Left lung (tissue), 10 donors: ENCODE data around the gene FLT3LG. TPM values are rescaled to one million over a fixed set of nuclear protein-coding genes. Genes with fewer than 3 reads are reported as not detected.
A peak's percentile ranks its signal among the peaks of the same experiment; 100 is the strongest.

Experiments used
- ATAC-seq: fragments of 200-7000 bp; cut with Tn5 transposase; one replicate; pipeline ENCODE4 v1.9.1; 2020; ENCODE audit warnings: moderate library complexity
- DNase-seq, 4 donors: peaks; one replicate each; pipeline ENCODE4 v3.0.0-alpha.2; 2013 to 2020
- H3K27ac ChIP-seq, 2 donors: fragments of 200-600 bp; sonication (generic) in 1 of 2; one replicate each; pipeline versions ENCODE4 v1.5.0 to v1.8.0; 2020 to 2021
- H3K27me3 ChIP-seq, 2 donors: fragments of 200-600 bp; sonication (generic) in 1 of 2; one replicate each; pipeline versions ENCODE4 v1.5.0 to v1.8.0; 2020 to 2021
- H3K36me3 ChIP-seq, 2 donors: fragments of 200-600 bp; sonication (generic) in 1 of 2; one replicate each; pipeline versions ENCODE4 v1.5.0 to v1.8.0; 2020 to 2021
- H3K4me1 ChIP-seq, 2 donors: fragments of 200-600 bp; one replicate each; pipeline ENCODE4 v1.8.0; 2021
- H3K4me3 ChIP-seq, 2 donors: fragments of 200-600 bp; sonication (generic) in 1 of 2; one replicate each; pipeline versions ENCODE4 v1.5.0 to v1.8.0; 2020 to 2021; ENCODE audit warnings: mild to moderate bottlenecking in 1 of 2
- H3K9me3 ChIP-seq, 2 donors: fragments of 200-600 bp; sonication (generic) in 1 of 2; one replicate each; pipeline versions ENCODE4 v1.5.0 to v1.8.0; 2020 to 2021
- CTCF ChIP-seq, 2 donors: fragments of 200-600 bp; sonication (generic) in 1 of 2; IDR thresholded peaks; one replicate each; pipeline versions ENCODE4 v1.5.0 to v1.8.0; 2021; ENCODE audit warnings: antibody characterized with exemption in 2 of 2
- intact Hi-C, 2 donors: fragments of 100-400 bp; cut with DNase I; formaldehyde crosslinking; loops; one replicate each; pipeline versions ENCODE4 v1.11.2 to v1.14.2; 2022
- polyA plus RNA-seq, 6 donors: library from polyadenylated mRNA; unstranded; fragments of 120-200 nt; gene quantifications; one replicate each; pipeline ENCODE4 v1.2.1, GENCODE V29; 2013; ENCODE audit not compliant: insufficient read length in 6 of 6
- total RNA-seq, 2 donors: library from RNA; stranded (reverse); fragmentation: NEBNext Ultra II Directional; extraction: Animal tissue kit (Norgen Biotek cat#: 25700); gene quantifications; one replicate each; pipeline ENCODE4 v1.2.1, GENCODE V29; 2021
- donor health status: DM: no; HTN: yes; CAD: no.
- donor health status: DM: no; HTN: no; CAD: no.

The FLT3LG gene
- total and polyA plus RNA-seq, 8 donors = 6.7 to 10.1 (median 7.4) TPM

- Histone ChIP-seq H3K27ac (peak overlapping the region; percentile 0 to 93), H3K9me3 (no peaks in the 10 kb centered on the region), H3K4me3 (peak overlapping the region; percentile 93 to 96), H3K4me1 (peaks cover 19 to 40% of the 10 kb centered on the region in 2 donors), H3K27me3 (no peaks in the 10 kb centered on the region), H3K36me3 (peaks cover 0 to 52% of the 10 kb centered on the region in 2 donors)
- ATAC-seq (no peak), DNase-seq (no peak)
- no peak for TF ChIP-seq CTCF (IDR thresholded peaks at IDR 0.05)
- intact Hi-C loops = no loop called here
These were observed 15.0 kb downstream of the FLT3LG start for GRCh38 chr19:49488863-49489537.

GRCh38 chr19:49489601-49490167 is 15.7 kb downstream of the FLT3LG start:
- TF ChIP-seq CTCF (IDR thresholded peaks at IDR 0.05) = no peak
- Histone ChIP-seq H3K27ac (peak overlapping the region; percentile 19 to 93), H3K4me3 (peak overlapping the region in 1 of 2 donors; percentile 96), H3K36me3 (peaks cover 0 to 52% of the 10 kb centered on the region in 2 donors), H3K9me3 (no peaks in the 10 kb centered on the region), H3K27me3 (no peaks in the 10 kb centered on the region), H3K4me1 (peaks cover 19 to 40% of the 10 kb centered on the region in 2 donors)
- DNase-seq = no peak
- intact Hi-C loops = no loop called here
- no peak for ATAC-seq

GRCh38 chr19:49490287-49491029 is 16.4 kb downstream of the FLT3LG start:
- Histone ChIP-seq H3K27me3 (no peaks in the 10 kb centered on the region), H3K9me3 (no peaks in the 10 kb centered on the region), H3K4me3 (peak overlapping the region in 1 of 2 donors; percentile 96), H3K36me3 (peaks cover 0 to 52% of the 10 kb centered on the region in 2 donors), H3K27ac (peak overlapping the region; percentile 19 to 55), H3K4me1 (peaks cover 19 to 40% of the 10 kb centered on the region in 2 donors)
- ATAC-seq = no peak
- intact Hi-C loops = no loop called here
- no peak for DNase-seq
- TF ChIP-seq CTCF (IDR thresholded peaks at IDR 0.05) = no peak

GRCh38 chr19:49491030-49491803 is 17.2 kb downstream of the FLT3LG start:
- no peaks in the 10 kb centered on the region for H3K27me3 ChIP-seq
- H3K9me3 ChIP-seq = no peaks in the 10 kb centered on the region
- H3K4me3 ChIP-seq = peak overlapping the region in 1 of 2 donors; percentile 96
- no peak for TF ChIP-seq CTCF (IDR thresholded peaks at IDR 0.05)
- ATAC-seq (no peak), DNase-seq (no peak)
- H3K27ac ChIP-seq = no peak overlapping the region
- intact Hi-C loops = no loop called here
- H3K36me3 ChIP-seq = peaks cover 0 to 52% of the 10 kb centered on the region in 2 donors
- peaks cover 19 to 40% of the 10 kb centered on the region in 2 donors for H3K4me1 ChIP-seq
